Fibroblast of pulmonary artery (primary cell): ENCODE results near the gene BDKRB1.

Experiments used
- DNase-seq: peaks from one replicate; pipeline ENCODE4 v3.0.0-alpha.2; 2010; ENCODE audit warnings: low read depth
- H3K4me3 ChIP-seq: replicated peaks from 2 replicates; pipeline ENCODE4 v1.5.1; 2011; ENCODE audit warnings: low read depth, mild to moderate bottlenecking, control low read depth, low read length, moderate library complexity
- CTCF ChIP-seq: IDR thresholded peaks from 2 replicates; pipeline ENCODE4 v1.5.1; 2011; ENCODE audit warnings: mild to moderate bottlenecking, control low read depth, low read length, inconsistent platforms; ENCODE audit errors: missing control alignments

BDKRB1 gene

GRCh38 chr14:96256407-96256806 is 397 bp downstream of the BDKRB1 start:
- DNase-seq, result no peak
- peak; percentile 7 for TF ChIP-seq CTCF
- peak overlapping the region; percentile 21 for H3K4me3 ChIP-seq

GRCh38 chr14:96257056-96257455 is 1.0 kb downstream of the BDKRB1 start:
- H3K4me3 ChIP-seq, result peak overlapping the region; percentile 5
- TF ChIP-seq CTCF, result no peak
- no peak for DNase-seq

GRCh38 chr14:96257900-96258299 is 1.9 kb downstream of the BDKRB1 start:
- H3K4me3 ChIP-seq, result no peak overlapping the region
- no peak for DNase-seq
- TF ChIP-seq CTCF, result no peak

GRCh38 chr14:96260341-96260821 is 4.4 kb downstream of the BDKRB1 start:
- no peak overlapping the region for H3K4me3 ChIP-seq
- no peak for TF ChIP-seq CTCF
- peak; percentile 90 for DNase-seq

- no peak for DNase-seq
- no peak overlapping the region for H3K4me3 ChIP-seq
- no peak for TF ChIP-seq CTCF
Observed at GRCh38 chr14:96261053-96261452, 5.0 kb downstream of the BDKRB1 start.

- no peak for TF ChIP-seq CTCF
- no peak overlapping the region for H3K4me3 ChIP-seq
- no peak for DNase-seq
Observed at GRCh38 chr14:96261772-96262655, 6.0 kb downstream of the BDKRB1 start.
